DMS53 treated with DMSO at 0.1 percent for 48 hours (cell line): ENCODE measurements around the gene EIF1B.

Source experiments
- DNase-seq: peaks from one replicate; lab custom pipeline; 2025; ENCODE audit not compliant: unreplicated experiment; lab: John Stamatoyannopoulos, UW

EIF1B gene

GRCh38 chr3:40340541-40341170 lies 31.1 kb downstream of the EIF1B start:
- DNase-seq, result no peak

DNA sequence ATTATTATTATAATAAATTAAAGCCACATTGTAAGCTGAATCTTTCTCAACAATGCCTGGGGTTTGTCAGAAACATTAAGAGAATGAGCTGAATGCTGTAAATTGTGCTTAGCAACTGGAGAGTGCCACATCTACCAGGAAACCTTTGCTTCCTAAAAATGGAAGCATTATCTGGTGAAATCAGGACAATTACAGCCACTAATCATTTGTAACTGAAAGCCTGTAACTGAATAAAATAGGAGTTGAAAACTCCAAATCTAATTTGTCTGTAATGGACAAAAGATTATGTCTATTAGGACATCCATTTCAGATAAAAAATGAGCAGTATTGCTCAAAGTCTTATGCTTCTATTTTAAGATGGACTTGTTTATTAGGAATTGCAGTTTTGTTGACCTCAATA lies 32.2 kb downstream of the EIF1B start:
- DNase-seq, result no peak

GRCh38 chr3:40350529-40350928 lies 41.0 kb downstream of the EIF1B start:
- no peak for DNase-seq

DNA sequence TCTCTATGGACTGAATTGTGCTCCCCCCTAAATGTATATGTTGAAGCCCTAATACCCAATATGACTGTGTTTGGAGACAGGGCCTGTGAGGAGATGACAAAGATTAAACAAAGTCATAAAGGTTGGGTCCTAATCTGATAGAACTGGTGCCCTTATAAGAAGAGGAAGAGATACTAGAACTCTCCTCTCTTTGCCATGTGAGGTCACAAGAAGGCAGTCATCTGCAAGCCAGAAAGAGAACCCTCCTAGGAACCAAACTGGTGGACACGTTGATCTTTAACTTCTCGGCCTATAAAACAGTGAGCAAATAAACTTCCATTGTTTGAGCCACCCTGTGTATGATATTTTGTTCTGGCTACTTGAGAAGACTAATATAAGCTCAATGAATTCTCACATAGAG lies 45.9 kb downstream of the EIF1B start:
- DNase-seq, result no peak

DNA sequence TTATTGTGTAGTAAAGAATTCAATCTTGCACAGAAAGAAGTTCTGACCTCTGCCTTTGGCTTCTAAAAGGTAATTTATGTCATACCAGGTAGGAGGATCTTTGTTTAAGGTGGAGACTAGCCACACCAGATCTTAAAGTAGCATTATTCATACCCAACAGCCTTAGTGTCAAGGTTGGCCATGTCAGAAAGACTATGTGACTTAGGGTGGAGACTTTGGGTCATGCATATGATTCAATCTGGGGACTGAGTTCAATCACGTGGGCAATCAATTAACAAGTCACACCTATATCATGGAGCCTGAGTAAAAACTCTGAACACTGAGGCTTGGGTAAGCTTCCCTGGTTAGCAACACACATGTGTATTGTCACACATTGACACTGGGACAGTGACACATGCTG lies 48.9 kb downstream of the EIF1B start:
- DNase-seq, result no peak
